T-helper 9 cell (primary cell): ENCODE results near the gene RSAD1.

ENCODE experiments used
- DNase-seq: peaks from one replicate; pipeline ENCODE4 v3.0.0-alpha.2; 2020

Gene RSAD1

DNA sequence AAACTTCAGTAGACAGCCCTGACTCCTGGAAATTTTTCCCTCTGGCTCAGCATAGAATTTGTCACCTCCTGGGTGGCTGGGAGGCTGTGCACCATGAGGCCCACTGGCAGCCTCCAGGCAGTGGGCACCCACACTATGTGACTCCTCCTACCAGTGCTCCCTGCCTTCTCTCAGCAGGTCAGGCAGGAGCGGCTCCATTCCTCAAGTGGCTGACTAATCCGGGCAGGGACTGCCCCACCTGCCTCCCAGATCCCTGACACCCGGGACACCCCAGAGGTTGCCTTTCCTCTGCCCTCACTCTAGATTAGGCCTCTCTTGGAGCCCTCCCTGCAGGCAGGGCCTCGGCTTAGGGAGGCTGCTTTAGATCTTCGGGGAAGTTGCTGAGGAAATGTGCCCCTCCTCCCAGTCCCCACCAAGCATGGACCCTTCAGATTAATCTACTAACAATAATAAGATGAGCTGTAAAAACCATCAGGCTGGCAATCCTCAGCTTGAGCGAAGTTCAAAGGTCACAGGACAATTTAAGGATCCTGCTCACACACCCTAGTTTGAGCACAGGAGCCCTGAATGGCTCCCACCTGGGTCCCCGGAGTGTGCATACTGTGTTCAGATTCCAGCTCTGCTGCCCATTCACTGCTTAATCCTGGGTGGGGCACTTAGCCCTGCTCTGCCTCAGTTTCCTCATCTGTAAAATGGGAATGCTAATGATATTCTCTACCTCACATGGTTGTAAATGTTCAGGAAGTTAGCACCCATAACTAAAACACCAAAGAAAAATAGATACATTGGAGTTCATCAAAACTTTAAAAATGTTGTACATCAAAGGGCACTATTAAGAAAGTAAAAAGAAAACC lies 19.6 kb downstream of the RSAD1 start:
- no peak for DNase-seq

DNA sequence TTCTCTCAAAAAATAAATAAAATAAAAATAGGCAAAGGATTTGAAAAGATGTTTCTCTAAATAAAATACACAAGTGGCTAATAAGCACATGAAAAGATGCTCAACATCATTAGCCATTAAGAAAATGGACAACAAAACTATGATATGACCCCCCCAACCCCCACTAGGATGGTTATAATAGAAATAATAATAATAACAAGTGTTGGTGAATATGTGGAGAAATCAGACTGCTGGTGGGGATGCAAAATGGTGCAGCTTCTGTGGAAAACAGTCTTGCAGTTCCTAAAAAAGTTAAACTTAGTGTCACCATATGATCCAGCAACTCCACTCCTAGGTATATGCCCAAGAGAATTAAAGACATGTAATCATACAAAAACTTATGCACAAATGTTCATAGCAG lies 20.6 kb downstream of the RSAD1 start:
- no peak for DNase-seq

DNA sequence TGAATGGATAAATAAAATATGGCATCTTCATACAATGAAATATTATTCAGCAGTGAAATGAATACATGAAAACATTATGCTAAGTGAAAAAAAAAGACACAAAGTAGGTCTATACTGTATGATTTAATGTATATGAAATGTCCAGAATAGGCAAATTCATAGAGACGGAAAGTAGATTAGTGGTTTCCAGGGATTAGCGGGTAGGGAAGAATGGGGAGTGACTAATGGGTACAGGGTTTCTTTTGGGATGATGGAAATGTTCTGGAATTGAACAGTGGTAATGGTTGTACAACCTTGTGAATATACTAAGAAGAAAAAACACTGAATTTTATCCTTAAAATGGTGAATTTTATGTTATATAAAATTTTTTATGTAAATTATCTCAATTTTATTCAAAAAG lies 21.1 kb downstream of the RSAD1 start:
- DNase-seq = no peak

GRCh38 chr17:50501054-50501453 lies 22.4 kb downstream of the RSAD1 start:
- DNase-seq = no peak

DNA sequence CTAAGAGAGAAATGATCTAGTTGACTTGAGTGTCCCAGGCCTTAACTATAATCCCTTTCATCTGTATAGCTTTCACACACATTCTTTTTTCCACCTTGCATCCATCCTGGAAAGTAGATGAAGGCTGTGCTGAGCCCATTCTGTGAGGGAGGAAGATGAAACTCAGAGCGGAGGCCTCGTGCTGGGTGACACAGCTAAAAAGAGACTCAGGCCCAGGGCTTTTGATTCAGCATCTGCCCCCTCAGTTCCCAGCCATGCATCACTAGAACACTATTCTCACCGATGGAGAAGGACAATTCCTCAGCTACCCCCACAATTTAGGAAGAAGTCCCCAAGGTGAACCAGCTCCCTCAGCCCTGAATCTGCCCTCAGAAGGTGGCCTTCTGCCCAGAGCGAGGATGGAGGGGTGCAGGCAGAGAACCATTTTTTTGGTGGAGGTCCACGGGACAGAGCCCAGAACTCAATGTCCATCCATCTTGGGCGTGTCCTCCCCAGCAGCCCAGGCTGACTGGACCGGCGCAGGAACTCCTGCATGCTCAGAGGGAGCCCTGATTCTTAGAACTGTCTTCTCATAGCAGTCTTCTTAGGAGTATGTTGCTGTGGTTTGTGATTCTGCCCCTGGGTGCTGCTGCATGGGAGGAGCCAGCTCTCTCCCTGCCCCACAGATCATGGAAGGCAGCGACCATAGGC lies 23.8 kb downstream of the RSAD1 start:
- no peak for DNase-seq

DNA sequence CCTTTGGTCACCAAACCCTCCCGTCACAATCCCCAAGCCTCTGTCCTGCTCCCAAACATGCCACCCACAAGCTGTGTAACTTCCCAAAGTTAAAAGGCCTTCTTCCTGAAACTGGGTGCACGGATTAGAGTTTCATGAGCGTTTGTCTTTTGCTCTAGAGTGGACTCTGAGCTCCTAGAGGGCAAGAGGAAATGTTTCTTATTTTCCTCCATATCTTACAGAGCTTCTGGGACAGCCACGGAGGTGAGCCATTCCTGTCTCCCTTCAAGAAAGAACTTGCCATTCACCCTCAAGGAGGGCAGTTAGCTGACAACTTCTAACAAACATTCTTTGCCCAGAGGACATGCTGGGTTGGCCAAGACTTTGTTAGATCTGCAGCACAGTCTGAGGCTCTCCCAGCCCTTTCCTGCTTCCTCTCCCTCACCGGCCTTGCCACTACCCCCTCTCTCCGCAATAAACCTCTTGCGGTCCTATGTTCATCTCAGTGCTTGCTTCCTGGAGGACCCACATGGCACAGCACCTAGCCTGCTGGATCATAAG lies 27.0 kb downstream of the RSAD1 start:
- DNase-seq = no peak

GRCh38 chr17:50506298-50506697 lies 27.6 kb downstream of the RSAD1 start:
- DNase-seq = no peak

- DNase-seq = peak; percentile 72
Measured at GRCh38 chr17:50507871-50508572, 29.4 kb downstream of the RSAD1 start, which contains the start of gene MYCBPAP. TSS of gene MYCBPAP (plus strand) at chr17:50508439. CDS start at chr17:50508675, 236 bp downstream.

DNA sequence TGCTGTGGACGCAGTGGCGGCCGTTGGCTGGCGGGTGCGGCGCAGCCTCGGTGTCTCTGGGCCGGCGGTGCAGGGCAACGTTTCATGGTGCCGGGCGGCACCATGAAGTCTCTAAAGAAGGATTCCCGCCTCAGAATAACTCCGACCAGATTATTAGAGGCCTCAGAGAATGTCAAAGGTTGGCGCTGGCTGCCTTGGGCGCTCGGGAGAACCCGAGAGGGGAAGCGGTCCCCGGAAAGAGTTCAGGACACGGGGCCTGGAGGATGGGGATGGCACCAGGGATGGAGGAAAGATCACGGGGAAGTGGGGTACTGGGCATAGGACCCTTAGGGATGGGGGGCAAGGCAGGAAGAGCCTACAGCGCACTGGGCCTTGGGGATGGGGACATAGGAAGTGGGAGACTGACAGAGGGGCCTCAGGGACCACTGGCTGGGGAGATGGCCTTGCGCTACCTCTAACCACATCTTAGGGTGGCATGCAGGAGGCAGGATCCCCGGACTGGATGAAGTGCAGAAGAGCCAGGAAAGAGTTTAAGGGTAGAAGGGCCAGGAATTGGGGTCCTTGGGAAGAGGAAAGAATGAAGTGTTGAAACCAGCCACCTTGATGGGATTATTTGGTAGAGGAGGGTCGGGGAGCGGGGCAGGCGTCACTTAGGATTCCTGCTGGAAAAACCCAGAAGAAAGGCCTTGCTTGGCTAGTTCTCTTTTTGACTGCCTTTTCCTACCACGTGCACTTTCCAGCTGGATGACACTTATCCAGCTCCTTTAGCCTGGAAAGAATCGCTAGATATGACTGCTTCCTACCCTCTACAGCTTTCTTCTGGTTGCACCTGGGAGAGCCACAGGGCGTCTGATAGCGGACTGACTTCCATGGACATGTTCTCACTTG lies 30.2 kb downstream of the RSAD1 start:
- no peak for DNase-seq

DNA sequence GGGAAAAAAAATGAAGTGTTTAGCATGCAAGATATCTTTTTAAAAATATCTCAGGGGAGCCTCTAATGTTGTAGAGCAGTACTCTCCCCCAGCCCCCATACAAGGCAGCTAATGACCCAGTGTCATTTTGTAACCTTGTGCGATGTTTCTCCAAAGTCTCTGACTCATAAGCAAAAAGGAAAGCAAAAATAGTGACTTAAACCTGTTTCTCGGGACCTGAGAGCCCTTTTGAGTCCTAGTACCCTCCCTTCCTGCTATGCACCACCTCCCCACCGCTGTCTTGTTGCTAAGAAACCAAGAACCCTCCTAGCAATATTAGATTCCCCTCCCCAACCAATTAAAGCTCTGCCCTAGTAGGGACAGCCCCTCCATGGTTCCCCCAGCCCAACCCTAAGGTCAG lies 32.4 kb downstream of the RSAD1 start:
- DNase-seq = no peak

- DNase-seq = no peak
Measured at GRCh38 chr17:50513495-50513894, 34.8 kb downstream of the RSAD1 start.

DNA sequence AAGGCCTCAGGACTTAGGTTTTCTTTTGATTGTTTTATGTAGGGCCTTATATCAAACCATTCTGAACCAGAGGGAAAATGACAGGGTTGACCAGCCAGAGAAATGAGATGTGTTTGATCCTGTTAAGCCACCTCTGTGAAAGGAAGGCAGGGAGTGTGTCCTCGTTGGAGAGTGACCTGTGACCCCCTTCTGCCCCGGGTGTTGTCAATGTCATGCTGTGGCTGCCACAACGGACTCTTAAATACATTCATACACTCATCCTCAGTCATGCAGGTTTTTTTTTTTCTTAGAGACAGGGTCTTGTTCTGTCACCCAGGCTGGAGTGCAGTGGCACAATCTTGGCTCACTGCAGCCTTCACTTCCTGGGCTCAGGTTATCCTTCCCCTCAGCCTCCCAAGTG lies 35.7 kb downstream of the RSAD1 start:
- no peak for DNase-seq

DNA sequence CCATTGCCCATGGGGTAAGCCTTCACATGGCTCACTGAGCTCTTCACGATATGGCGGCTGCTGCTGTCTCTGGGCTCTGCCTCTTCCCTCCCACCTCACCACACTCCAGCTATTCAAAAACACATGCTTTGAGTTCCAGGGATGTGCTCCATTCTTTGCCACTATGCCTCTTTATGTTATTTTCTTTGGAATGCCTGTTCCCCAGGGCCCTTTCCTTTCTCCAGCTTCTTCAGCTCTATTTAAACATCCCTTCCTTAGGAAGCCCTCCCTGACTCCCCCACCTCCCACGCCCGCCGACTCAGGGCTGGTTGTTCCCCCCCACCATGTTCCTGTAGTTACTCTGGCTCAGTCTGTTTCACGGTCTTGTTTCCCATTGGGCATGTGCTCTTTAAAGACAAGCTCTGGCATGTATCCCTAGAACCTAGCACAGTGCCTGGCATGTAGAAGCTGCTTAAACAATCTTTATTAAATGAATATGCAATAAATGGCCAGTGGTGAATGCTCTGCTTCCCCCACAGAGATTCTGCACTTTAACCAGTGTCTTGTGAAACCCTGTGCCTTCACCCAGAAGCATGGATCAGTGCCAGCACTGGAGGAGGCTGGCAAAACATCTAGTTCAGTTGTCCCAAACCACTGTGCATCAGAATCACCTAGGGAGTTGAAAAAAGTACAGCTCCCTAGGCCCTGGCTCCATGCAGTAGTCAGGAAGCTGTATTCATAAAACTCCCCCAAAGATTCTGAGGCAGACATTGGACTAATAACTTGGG lies 36.5 kb downstream of the RSAD1 start:
- no peak for DNase-seq

GRCh38 chr17:50517011-50517410 lies 38.4 kb downstream of the RSAD1 start:
- no peak for DNase-seq

DNA sequence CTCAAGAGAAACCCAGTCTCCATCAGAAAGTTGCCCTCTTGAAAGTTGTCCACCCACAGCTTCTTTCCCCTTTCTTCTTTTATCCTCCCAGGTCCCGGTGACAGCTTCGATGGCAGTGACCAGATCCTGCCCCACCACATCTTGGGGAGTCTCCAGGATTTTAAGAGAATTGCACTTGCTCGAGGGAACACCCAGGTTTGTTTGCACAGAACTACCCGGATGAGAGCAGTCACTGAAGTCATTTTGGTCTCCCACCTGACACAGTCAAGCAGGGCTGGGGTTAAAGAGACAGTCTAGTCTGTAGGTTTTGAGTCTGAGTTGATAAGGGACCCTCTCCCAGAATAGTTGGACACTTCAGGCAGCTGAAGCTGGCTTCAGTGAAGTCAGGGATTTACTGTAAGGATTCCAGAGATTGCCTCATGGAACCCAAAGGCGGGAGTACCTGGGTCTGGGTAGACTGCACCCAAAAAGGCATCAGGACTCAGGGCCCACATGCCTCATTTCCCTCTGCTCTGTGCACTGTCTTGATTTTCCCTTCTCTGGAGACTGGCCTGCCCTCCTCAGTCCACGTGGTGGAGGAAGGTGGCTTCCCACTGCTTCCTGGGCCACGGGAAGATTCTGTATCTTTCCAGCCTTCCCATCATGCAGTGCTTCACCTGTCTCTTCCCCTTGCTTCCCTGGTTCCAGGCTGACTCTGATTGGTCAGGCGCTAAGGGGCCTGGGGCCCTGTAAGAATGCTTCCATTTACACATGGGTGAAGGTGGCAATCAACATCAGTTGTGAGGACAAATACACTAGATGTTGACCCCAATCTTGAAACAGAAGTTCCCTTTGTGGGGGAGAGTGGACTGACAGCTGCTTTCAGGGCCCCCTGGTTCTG lies 39.1 kb downstream of the RSAD1 start:
- no peak for DNase-seq

- no peak for DNase-seq
Measured at GRCh38 chr17:50518384-50519023, 39.8 kb downstream of the RSAD1 start.

GRCh38 chr17:50519141-50519834 lies 40.6 kb downstream of the RSAD1 start:
- DNase-seq = no peak

DNA sequence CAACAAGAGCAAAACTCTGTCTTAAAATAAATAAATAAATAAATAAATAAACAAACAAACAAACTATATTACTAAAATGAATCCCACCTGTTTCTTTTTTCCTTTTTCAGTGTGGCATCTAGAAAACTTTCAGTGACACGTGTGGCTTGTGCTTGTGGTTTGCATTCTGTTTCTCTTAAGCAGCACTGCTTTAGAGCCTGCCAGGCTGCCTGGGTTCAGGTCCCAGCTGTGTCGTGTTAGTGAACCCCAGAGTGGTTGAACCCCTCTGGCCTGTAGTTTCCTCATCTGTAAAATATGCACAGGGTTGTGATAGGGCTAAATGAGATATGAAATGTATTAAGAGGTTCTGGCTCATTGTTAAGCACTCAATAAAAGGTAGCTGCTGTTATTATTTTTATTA lies 41.8 kb downstream of the RSAD1 start:
- no peak for DNase-seq

DNA sequence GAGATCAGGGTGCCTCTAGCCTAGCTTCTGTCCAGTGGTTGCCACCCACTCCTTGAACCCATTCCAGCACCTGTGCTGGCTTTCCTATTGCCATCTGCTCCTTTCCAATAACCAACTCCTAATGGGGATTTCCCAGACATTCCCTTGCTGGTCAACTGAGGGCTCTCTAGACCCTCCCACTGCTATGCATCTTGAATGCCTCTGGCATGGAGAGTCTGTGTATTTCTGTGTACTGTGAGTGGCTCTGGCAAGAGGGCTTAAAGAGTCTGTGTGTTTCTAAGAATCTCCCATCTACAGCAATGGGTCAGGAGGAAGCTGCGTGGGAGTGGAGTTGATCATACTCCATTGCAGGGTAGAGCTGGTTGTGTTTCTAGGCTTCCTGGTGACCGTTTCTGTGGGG lies 42.9 kb downstream of the RSAD1 start:
- no peak for DNase-seq
